ENCODE measurements around the gene GLCCI1. TPM values are rescaled to one million over a fixed set of nuclear protein-coding genes. Genes with fewer than 3 reads are reported as not detected.

The GLCCI1 gene
- polyA plus RNA-seq, 1 donor = 16.1 TPM

DNA sequence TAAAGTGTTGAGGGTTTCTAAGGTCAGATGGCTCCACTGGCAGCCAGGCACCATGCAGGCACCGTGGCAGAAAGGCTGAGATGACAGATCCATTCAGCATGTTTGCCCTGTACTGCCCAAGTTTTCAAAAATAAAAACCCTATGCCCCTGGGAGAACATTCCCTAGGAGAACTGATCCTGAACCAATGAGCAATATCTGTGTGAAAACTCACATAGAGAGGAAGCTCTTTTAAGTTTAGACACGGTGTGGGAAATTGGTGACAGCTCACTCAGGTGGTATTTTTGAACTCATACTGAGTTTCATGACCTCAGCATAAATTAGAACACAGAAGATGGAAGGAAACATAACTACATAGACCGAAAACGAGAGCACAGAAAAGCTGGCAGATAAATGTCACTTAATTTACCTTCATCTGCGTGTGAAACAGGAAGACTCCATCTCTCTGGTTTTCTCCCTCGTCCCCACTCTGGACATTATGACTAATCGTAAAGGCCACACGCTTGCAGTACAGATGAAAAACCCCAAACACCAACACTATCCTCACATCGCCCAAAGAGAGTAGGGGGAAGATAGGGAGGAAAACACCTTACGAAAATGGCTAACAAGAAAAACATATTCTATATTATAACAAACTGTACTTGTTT lies 165.6 kb downstream of the GLCCI1 start:
- DNase-seq = no peak

DNA sequence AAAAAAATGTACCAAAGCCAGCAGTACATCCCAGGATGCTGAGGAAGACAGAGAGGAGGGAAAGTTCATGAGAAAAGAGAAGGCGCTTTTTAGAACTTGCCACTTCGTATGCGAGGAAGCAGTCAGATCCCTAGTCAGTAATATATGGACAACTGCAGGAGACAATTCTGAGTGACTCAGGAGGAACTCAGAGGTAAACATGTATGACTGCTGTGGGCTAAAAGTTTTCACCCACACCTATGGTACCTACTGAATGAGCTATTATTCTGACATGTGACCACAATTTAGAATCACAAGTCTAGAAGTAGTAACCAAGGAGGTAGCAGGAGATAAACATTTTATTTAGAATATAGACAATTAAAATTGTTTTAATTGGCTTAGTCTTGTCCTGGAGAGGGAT lies 166.8 kb downstream of the GLCCI1 start:
- DNase-seq = no peak

DNA sequence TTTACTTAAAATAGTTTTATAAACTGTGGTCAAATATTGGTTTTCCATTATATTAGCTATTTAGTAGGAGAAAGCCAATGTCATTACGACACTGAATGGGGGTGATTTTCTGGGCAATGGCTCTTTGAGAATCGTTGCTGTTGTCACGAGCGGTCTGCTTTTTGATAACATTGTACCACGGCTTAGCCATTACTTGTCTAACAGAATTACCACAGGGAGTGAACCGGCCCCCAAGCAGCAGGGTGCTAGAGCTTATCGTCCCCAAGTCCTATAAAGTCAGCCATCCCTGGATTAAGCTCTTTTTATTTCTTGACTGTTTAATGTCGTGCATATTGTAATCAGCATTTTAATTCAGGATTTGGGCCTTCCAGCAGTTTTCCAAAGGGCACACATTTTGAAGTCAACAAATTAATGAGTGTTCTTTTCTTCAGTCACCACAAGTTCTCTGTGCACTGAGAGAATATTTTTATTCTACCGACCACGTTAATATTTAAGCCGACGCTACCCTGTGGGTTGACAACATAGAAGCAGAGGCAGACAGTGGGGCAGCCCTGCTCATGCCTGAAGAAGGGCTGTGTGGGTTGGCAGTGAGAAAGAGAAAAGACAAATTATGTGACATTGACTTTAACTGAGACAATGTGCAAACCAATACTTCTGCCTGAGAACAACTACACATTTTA lies 167.6 kb downstream of the GLCCI1 start:
- no peak for DNase-seq
